ENCODE measurements around the gene PGPEP1. TPM values are rescaled to one million over a fixed set of nuclear protein-coding genes. Genes with fewer than 3 reads are reported as not detected.

Gene PGPEP1, protein sequence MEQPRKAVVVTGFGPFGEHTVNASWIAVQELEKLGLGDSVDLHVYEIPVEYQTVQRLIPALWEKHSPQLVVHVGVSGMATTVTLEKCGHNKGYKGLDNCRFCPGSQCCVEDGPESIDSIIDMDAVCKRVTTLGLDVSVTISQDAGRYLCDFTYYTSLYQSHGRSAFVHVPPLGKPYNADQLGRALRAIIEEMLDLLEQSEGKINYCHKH
- 10 to 100 TPM; 27.5 to 28.4 TPM for total RNA-seq

DNA sequence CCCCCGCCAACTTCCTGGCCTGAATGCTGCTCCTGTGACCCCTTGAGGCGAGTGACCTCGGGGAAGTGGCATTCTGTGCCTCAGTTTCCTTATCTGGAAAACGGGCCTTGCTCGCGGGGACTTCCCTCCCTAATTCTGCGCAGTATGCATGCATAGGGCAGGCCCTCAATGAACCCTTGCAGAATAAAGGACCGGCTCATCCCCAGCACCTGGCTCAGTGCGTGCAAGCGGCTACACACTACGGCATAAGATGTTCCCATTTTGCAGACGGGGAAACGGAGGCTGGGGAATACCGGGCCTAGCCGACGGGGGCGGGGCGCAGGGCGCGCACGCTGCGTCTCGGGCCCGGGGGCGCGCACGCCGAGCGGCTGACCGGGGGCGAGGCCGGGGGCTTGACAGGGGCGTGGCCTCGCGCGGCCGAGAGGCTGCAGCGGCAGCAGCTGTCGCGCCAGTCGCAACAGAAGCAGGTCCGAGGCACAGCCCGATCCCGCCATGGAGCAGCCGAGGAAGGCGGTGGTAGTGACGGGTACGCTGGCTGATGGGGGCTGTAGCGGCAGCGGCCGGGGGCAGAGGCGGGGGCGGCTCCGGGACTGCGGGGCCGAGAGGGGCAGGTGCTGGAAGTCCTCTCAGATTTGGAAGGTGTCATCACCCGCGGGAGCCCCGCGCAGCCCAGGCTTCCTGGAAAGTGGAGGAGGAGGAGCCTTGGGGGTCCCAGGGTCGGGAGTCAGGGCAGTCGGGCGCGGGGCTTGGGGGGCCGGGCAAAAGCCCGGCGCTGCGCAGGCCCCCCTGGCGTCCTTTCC, at the start of gene PGPEP1:
TSS of gene PGPEP1 (plus strand) at position 409 of the 800 bp plus-strand sequence. CDS start at position 493, 84 bp downstream.
- ChIA-PET POLR2A (interaction anchor here (1.1 kb wide), 1 partner anchor 59 kb away, joined by 3 read pairs; the partner anchor contains the start of gene JUND), CTCF (interaction anchor here (0.7 to 2.8 kb wide), 6 partner anchors 14 to 69 kb away, joined by 3 to 30 read pairs (median 4); no protein-coding TSS in a partner anchor)

DNA sequence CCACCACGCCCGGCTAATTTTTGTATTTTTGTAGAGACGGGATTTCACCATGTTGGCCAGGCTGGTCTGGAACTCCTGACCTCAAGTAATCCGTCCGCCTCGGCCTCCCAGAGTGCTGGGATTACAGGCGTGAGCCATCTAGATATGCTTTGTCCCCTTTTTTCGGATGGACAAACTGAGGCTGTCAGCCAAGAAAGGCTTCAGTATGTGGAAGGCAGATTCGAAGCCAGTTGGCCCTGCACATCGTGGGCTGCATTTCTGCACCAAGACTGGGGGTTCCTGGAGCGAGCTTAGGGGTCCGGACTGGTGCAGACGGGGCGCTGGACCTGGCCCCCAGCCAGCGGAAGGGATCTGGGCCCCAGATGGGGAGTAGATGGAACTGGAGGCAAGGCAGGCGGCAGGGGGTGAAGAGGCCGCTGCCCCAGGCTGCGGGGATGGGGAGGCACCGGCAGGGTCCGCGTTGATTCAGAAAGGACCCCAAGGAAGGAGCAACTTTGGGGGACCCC, 49.3 kb upstream of the PGPEP1 start:
- POLR2A ChIA-PET, result interaction anchor here (2.6 to 6.5 kb wide), 3 partner anchors 10 to 14 kb away, joined by 33 to 281 read pairs (median 54); partner anchors contain the start of gene JUND
- CTCF ChIA-PET, result interaction anchor here (0.5 to 6.6 kb wide), 6 partner anchors 11 to 37 kb away, joined by 3 to 137 read pairs (median 7); partner anchors contain the start of gene JUND

DNA sequence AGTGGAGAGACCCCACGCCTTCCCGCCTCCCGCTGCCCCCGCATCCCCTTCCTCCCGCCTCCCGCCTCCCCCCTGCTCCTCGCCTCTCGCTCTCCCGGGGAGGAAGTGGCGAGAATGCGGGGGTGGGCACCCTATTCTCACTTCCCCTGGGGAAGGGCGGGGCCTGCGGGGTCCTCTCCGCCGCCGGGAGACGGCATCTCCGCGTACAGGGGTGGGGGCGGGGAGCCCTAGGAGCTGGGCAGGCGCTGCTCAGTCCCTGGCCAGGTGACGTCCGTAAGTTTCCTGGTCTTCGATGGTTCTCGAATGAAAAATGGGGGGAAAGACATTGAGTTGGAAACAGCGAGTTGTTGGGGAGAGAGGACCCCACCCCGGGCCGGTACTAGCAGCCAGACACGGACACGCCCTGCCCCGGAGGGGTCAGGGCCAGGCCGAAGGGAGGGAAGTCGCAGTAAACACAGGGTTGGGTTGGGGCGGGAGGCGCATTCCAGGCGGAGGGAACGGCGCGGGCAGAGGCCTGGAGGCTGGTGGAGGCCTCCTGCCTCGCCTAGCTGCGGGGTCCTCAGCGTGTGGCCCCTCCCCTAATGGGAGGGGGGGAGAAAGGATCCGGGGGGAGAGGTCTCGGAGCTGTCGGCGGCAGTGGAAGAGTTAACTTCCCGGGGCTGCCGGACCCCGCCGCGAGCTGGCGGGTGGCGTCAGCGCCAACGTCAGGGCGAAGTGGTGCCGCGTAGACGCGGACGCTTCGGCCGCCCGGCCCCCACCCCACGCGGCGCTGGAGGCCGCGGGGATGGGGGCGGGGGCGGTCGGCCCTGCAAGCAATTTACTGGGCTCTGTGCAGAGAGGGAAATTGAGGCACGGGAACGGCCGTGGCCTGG, 48.6 kb upstream of the PGPEP1 start:
- ChIA-PET POLR2A (interaction anchor here (0.5 to 6.5 kb wide), 5 partner anchors 11 to 190 kb away, joined by 3 to 281 read pairs (median 16); partner anchors contain the start of genes JUND and LSM4), CTCF (interaction anchor here (1.4 to 6.6 kb wide), 5 partner anchors 12 to 36 kb away, joined by 3 to 137 read pairs (median 10); partner anchors contain the start of genes JUND and LSM4)

- CTCF ChIA-PET, result interaction anchor here (1.1 to 6.6 kb wide), 6 partner anchors 11 to 36 kb away, joined by 3 to 137 read pairs (median 8); partner anchors contain the start of genes JUND and LSM4
- POLR2A ChIA-PET, result interaction anchor here (0.5 to 6.5 kb wide), 7 partner anchors 11 to 901 kb away, joined by 3 to 281 read pairs (median 5); partner anchors contain the start of genes JUND and LSM4
These were observed 48.0 kb upstream of the PGPEP1 start for GRCh38 chr19:18292462-18292809.

GRCh38 chr19:18292810-18293641, 47.4 kb upstream of the PGPEP1 start:
- ChIA-PET CTCF (interaction anchor here (1.1 to 6.6 kb wide), 6 partner anchors 10 to 35 kb away, joined by 3 to 137 read pairs (median 8); partner anchors contain the start of genes JUND and LSM4), POLR2A (interaction anchor here (0.5 to 6.5 kb wide), 8 partner anchors 11 to 1310 kb away, joined by 3 to 281 read pairs (median 4); partner anchors contain the start of genes JUND and LSM4)

DNA sequence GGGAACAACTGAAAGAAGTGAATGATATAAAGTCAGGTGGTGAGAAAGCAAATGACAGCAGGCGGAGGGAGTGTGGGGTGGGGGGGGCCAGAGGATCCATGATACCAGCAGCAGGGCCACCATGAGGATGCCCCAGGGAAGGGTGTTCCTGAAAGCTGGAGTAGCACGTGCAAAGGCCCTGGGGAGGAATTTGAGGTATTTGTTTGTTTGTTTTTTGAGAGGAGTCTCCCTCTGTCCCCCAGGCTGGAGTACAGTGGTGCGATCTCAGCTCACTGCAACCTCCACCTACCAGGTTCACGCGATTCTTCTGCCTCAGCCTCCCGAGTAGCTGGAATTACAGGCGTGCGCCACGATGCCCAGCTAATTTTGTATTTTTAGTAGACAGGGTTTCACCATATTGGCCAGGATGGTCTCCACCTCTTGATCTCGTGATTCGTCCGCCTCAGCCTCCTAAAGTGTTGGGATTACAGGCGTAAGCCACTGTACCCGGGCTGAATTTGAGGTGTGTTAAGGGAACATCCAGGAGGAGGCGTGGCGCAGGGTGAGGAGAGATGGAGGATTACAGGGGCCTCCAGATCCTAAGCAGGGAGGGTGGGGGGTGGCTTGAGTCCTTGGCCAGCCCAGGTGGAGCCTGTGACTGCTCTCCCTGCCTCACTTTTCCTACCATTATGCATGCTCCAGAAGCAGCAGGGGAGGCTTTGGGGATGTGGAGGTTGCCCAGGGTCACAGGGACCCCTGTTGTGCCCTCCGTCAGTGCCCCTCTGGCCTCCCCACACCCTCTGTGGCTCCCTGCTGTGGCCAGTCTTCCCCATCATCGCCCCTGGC, 46.5 kb upstream of the PGPEP1 start:
- ChIA-PET CTCF (interaction anchor here (1.8 to 6.6 kb wide), 3 partner anchors 10 to 34 kb away, joined by 6 to 137 read pairs (median 33); partner anchors contain the start of gene JUND), POLR2A (interaction anchor here (2.1 to 6.5 kb wide), 3 partner anchors 10 to 28 kb away, joined by 16 to 281 read pairs (median 54); partner anchors contain the start of genes JUND and LSM4)

GRCh38 chr19:18294467-18294864, 45.9 kb upstream of the PGPEP1 start:
- POLR2A ChIA-PET, result interaction anchor here (0.5 to 6.5 kb wide), 3 partner anchors 9 to 203 kb away, joined by 4 to 281 read pairs (median 54); partner anchors contain the start of gene JUND

GRCh38 chr19:18295034-18295451, 45.4 kb upstream of the PGPEP1 start:
- ChIA-PET POLR2A (interaction anchor here (0.5 to 6.5 kb wide), 3 partner anchors 8 to 203 kb away, joined by 4 to 281 read pairs (median 54); partner anchors contain the start of gene JUND), CTCF (interaction anchor here (6.6 kb wide), 1 partner anchor 15 kb away, joined by 137 read pairs; the partner anchor contains the start of gene JUND)

More at GRCh38 chr19:18294467-18294864, 45.9 kb upstream of the PGPEP1 start:
- CTCF ChIA-PET, result interaction anchor here (2.7 to 6.6 kb wide), 2 partner anchors 9 to 15 kb away, joined by 33 to 137 read pairs; partner anchors contain the start of gene JUND

- POLR2A ChIA-PET, result interaction anchor here (0.6 to 2.1 kb wide), 2 partner anchors 12 to 16 kb away, joined by 4 to 10 read pairs; partner anchors contain the start of gene JUND
- CTCF ChIA-PET, result interaction anchor here (1.0 to 1.5 kb wide), 4 partner anchors 10 to 42 kb away, joined by 3 to 12 read pairs (median 5); partner anchors contain the start of gene PGPEP1
These were observed 43.1 kb upstream of the PGPEP1 start for GRCh38 chr19:18297308-18297707.

DNA sequence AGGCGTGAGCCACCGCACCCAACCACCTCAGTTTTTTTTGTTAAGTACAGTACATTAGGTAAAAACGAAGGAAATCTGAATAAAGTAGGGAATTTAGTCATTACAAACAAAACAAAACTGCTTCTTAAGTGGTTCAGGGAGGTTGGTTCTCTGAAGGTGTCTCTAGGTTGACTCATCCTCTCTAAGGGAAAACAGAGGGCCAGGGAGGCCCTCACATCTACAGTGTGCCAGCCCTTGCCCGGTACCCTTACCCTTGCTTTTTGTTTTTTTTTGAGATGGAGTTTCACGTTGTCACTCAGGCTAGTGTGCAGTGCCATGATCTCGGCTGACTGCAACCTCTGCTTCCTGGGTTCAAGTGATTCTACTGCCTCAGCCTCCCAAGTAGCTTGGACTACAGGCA, 41.8 kb upstream of the PGPEP1 start:
- POLR2A ChIA-PET, result no interaction called here

GRCh38 chr19:18299654-18300053, 40.7 kb upstream of the PGPEP1 start:
- ChIA-PET CTCF (interaction anchor here (1.5 kb wide), 1 partner anchor 21 kb away, joined by 10 read pairs; no protein-coding TSS in a partner anchor), POLR2A (interaction anchor here (7.0 kb wide), 1 partner anchor 19 kb away, joined by 190 read pairs; the partner anchor contains the start of gene JUND)

More for the DNA sequence above, 41.8 kb upstream of the PGPEP1 start:
- CTCF ChIA-PET, result interaction anchor here (1.4 to 1.5 kb wide), 2 partner anchors 17 to 20 kb away, joined by 6 to 7 read pairs; partner anchors contain the start of gene JUND

DNA sequence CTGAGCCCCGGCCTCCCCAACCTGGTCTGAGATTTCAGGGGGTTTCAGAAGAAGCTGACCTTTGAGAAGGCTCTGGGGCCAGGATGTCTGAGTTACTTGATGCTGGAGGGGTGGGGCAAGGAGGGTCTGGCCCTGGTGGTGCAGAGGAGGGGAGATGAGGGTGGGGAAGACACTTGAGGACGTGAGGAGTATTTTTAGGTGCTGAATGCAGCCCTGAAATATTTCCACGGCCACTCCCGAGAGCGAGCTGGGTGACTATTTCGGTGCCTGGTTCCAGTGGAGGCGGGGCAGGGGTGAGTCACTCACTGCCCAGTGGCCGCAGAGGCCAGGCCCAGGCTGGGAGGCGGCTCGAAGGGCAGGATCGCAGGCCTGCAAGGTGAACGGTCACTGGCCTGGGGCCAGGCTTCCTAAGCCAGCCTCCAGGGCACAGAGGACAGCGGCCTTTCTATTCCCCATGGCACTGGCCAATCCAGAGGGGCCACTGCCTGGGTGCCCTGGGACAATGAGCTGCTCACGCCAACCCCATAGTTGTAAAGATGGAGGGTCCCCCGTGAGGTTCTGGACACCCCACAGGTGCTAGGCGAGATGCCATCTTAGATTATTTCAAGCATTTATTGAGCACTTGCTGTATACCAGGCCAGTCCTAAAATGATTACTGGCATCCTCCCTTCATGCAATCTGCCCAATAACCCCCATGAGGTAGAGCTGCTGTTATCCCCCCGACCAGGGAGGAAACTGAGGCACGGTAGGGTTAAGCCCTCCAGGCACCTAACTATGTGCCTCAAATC, 39.3 kb upstream of the PGPEP1 start:
- CTCF ChIA-PET, result interaction anchor here (0.6 to 5.6 kb wide), 5 partner anchors 8 to 210 kb away, joined by 3 to 116 read pairs (median 3); partner anchors contain the start of gene JUND
- POLR2A ChIA-PET, result interaction anchor here (0.5 to 7.0 kb wide), 4 partner anchors 8 to 97 kb away, joined by 5 to 190 read pairs (median 30); partner anchors contain the start of genes JUND and RAB3A

GRCh38 chr19:18301718-18302111, 38.7 kb upstream of the PGPEP1 start:
- ChIA-PET CTCF (interaction anchor here (0.6 to 5.6 kb wide), 6 partner anchors 9 to 211 kb away, joined by 3 to 116 read pairs (median 4); partner anchors contain the start of gene JUND), POLR2A (interaction anchor here (0.7 to 7.0 kb wide), 3 partner anchors 9 to 21 kb away, joined by 17 to 190 read pairs (median 54); partner anchors contain the start of gene JUND)

- ChIA-PET POLR2A (interaction anchor here (0.6 to 7.0 kb wide), 8 partner anchors 11 to 114 kb away, joined by 3 to 190 read pairs (median 16); partner anchors contain the start of genes JUND and LSM4), CTCF (interaction anchor here (1.4 to 5.6 kb wide), 7 partner anchors 11 to 24 kb away, joined by 4 to 116 read pairs (median 17); partner anchors contain the start of genes JUND and LSM4)
These were observed 36.3 kb upstream of the PGPEP1 start for GRCh38 chr19:18304208-18304457.

All from activated CD8-positive, alpha-beta memory T cell treated with anti-CD3 and anti-CD28 coated beads for 36 hours (primary cell).